Heart left ventricle (tissue), 16 donors: ENCODE results near the gene P2RX2. TPM values are rescaled to one million over a fixed set of nuclear protein-coding genes. Genes with fewer than 3 reads are reported as not detected.

Source experiments
- ATAC-seq, 4 donors: fragments of 200-7000 bp; cut with Tn5 transposase; one replicate each; pipeline ENCODE4 v1.9.1; 2020 to 2022; ENCODE audit warnings: moderate library complexity in 4 of 4, mild to moderate bottlenecking in 3 of 4, moderate number of reproducible peaks in 1 of 4
- DNase-seq, 5 donors: peaks; one replicate each; pipeline ENCODE4 v3.0.0-alpha.2; 2020
- H3K27ac ChIP-seq, 12 donors: fragments of 200-600 bp; sonication (generic) in 4 of 12; one replicate each; pipeline versions ENCODE4 v1.5.0 to v1.8.0; 2016 to 2022; ENCODE audit warnings: mild to moderate bottlenecking in 2 of 12
- H3K27me3 ChIP-seq, 9 donors: fragments of 200-600 bp; sonication (generic) in 2 of 9; one replicate each; pipeline versions ENCODE4 v1.5.1 to v1.8.0; 2016 to 2022; ENCODE audit warnings: mild to moderate bottlenecking in 3 of 9
- H3K36me3 ChIP-seq, 9 donors: fragments of 200-600 bp; sonication (generic) in 2 of 9; one replicate each; pipeline versions ENCODE4 v1.5.0 to v1.8.0; 2018 to 2022; ENCODE audit warnings: mild to moderate bottlenecking in 2 of 9
- H3K4me1 ChIP-seq, 12 donors: fragments of 200-600 bp; sonication (generic) in 4 of 12; one replicate each; pipeline versions ENCODE4 v1.5.0 to v1.8.0; 2016 to 2022; ENCODE audit warnings: mild to moderate bottlenecking in 3 of 12
- H3K4me3 ChIP-seq, 12 donors: fragments of 200-600 bp; sonication (generic) in 4 of 12; one replicate each; pipeline versions ENCODE4 v1.5.0 to v1.8.0; 2017 to 2022; ENCODE audit warnings: mild to moderate bottlenecking in 9 of 12, moderate library complexity in 4 of 12
- H3K9me3 ChIP-seq, 12 donors: fragments of 200-600 bp; sonication (generic) in 4 of 12; one replicate each; pipeline versions ENCODE4 v1.5.0 to v1.8.0; 2016 to 2022; ENCODE audit warnings: mild to moderate bottlenecking in 1 of 12
- POLR2A ChIP-seq, 2 donors: fragments of 450-650 bp; IDR thresholded peaks; one replicate each; pipeline ENCODE4 v1.6.1; 2017; ENCODE audit warnings: antibody characterized with exemption in 2 of 2, mild to moderate bottlenecking in 2 of 2, moderate library complexity in 2 of 2
- WGBS, 4 donors: extraction: QIAGEN DNeasy Blood & Tissue Kit in 2 of 4; methylation state at CpG; one replicate each; pipeline versions ENCODE4 v1.1.5 to v1.1.7; 2013 to 2018; 5-methylcytosine and 5-hydroxymethylcytosine counted together
- intact Hi-C, 10 donors: fragments of 100-400 bp; cut with DNase I; formaldehyde crosslinking; loops; one replicate each; pipeline versions ENCODE4 v1.11.1 to v1.14.2; 2022
- polyA plus RNA-seq, 2 donors: library from polyadenylated mRNA; stranded (reverse); fragments of 200-250 nt; gene quantifications; one replicate each; pipeline ENCODE4 v1.2.3, GENCODE V29; 2013
- total RNA-seq, 9 donors: library from RNA; depleted of rRNA in 2 of 9; stranded (reverse); fragments of >200 nt in 2 of 9; fragmentation: NEBNext Ultra II Directional in 3 of 9; extraction: Animal tissue kit (Norgen Biotek cat#: 25700) in 3 of 9; gene quantifications; one replicate each; pipeline versions ENCODE4 v1.1.0 to v1.2.4, GENCODE V29; 2016 to 2023
- TF ChIP-seq, protein P1 (sequence below), 12 donors: fragments of 200-600 bp; sonication (generic) in 4 of 12; IDR thresholded peaks; one replicate each; pipeline versions ENCODE4 v1.5.0 to v1.8.0; 2018 to 2022; ENCODE audit warnings: antibody characterized with exemption in 12 of 12, mild to moderate bottlenecking in 5 of 12
- donor health status: ischemic (EF 13 %, LVEDD 7.1; RV severe dilation, severe dysfunction).
- donor health status: healthy with polysubstance abuse.
- donor health status: DM: no; HTN: yes; CAD: no.
- donor health status: DM: no; HTN: no; CAD: no.
- donor health status: ischemic (EF 25% LVEDD 6.9; RV normal size, moderate dysfunction).
- donor health status: ischemic (EF 25% LVEDD 5.7; RV mildly dilated, moderate dysfunction).
- donor health status: healthy.
- donor health status: DM: yes; HTN: yes; CAD: no.
- donor health status: ischemic (EF 35%, LVEDD 5.7; RV mildly dilated, moderate dysfunction).
- donor health status: nonischemic (EF 11% LVEDD 7.7; RV severe dilation, severe dysfunction).
- donor health status: DM: yes; HTN: yes; CAD: no.
- donor health status: PGD.
- donor health status: ischemic (EF 29% LVEDD 5.4; RV normal size, mild dysfunction).
- donor health status: nonischemic (EF 23%, LVEDD 6.1; RV moderate dilation, normal function).

Gene P2RX2
- total and polyA plus RNA-seq, 11 donors, result not detected

DNA sequence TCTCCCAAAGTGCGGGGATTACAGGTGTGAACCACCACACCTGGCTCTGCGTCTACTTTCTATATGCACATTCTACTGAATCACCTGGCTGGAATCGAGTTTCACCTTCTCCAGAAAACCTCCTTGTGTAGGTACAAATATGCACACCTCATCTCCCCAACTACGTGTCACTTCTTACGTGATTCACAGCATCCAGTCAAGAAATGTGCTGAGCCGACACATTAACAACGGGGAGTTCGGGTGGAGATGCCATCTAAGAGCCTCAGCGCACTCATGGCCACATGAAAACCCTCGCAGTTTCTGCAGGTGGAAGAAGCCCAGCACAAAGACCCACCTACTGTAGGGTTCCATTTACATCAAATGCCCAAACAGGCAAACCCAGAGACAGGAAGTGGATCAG, 29.3 kb downstream of the P2RX2 start:
- DNase-seq, result no peak
- Histone ChIP-seq H3K27ac (no peak overlapping the region), H3K36me3 (peaks cover 0 to 75% (median 54%) of the 10 kb centered on the region in 9 donors), H3K27me3 (no peaks in the 10 kb centered on the region), H3K4me1 (no peaks in the 10 kb centered on the region), H3K4me3 (no peak overlapping the region), H3K9me3 (no peaks in the 10 kb centered on the region)
- intact Hi-C loops, result no loop called here
- no peak for ATAC-seq
- TF ChIP-seq POLR2A (IDR thresholded peaks at IDR 0.05), result no peak
- TF ChIP-seq, protein P1, sequence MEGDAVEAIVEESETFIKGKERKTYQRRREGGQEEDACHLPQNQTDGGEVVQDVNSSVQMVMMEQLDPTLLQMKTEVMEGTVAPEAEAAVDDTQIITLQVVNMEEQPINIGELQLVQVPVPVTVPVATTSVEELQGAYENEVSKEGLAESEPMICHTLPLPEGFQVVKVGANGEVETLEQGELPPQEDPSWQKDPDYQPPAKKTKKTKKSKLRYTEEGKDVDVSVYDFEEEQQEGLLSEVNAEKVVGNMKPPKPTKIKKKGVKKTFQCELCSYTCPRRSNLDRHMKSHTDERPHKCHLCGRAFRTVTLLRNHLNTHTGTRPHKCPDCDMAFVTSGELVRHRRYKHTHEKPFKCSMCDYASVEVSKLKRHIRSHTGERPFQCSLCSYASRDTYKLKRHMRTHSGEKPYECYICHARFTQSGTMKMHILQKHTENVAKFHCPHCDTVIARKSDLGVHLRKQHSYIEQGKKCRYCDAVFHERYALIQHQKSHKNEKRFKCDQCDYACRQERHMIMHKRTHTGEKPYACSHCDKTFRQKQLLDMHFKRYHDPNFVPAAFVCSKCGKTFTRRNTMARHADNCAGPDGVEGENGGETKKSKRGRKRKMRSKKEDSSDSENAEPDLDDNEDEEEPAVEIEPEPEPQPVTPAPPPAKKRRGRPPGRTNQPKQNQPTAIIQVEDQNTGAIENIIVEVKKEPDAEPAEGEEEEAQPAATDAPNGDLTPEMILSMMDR (IDR thresholded peaks at IDR 0.05), result no peak
- 95 to 97% (median 96%) methylated on average over 10 of the region's 10 CpGs for WGBS, 4 donors

- no peak for TF ChIP-seq POLR2A (IDR thresholded peaks at IDR 0.05)
- TF ChIP-seq, protein P1 (IDR thresholded peaks at IDR 0.05), result no peak
- H3K27ac ChIP-seq, result no peak overlapping the region
- ATAC-seq (peak in 1 of 4 donors; percentile 11), DNase-seq (no peak)
- no peaks in the 10 kb centered on the region for H3K4me1 ChIP-seq
- no peaks in the 10 kb centered on the region for H3K9me3 ChIP-seq
- intact Hi-C loops, result no loop called here
- WGBS, 4 donors, result 93 to 98% (median 95%) methylated on average over 24 of the region's 24 CpGs
- H3K36me3 ChIP-seq, result peaks cover 0 to 75% (median 56%) of the 10 kb centered on the region in 9 donors
- no peaks in the 10 kb centered on the region for H3K27me3 ChIP-seq
- H3K4me3 ChIP-seq, result no peak overlapping the region
Observed at GRCh38 chr12:132648616-132649225, 30.1 kb downstream of the P2RX2 start.

DNA sequence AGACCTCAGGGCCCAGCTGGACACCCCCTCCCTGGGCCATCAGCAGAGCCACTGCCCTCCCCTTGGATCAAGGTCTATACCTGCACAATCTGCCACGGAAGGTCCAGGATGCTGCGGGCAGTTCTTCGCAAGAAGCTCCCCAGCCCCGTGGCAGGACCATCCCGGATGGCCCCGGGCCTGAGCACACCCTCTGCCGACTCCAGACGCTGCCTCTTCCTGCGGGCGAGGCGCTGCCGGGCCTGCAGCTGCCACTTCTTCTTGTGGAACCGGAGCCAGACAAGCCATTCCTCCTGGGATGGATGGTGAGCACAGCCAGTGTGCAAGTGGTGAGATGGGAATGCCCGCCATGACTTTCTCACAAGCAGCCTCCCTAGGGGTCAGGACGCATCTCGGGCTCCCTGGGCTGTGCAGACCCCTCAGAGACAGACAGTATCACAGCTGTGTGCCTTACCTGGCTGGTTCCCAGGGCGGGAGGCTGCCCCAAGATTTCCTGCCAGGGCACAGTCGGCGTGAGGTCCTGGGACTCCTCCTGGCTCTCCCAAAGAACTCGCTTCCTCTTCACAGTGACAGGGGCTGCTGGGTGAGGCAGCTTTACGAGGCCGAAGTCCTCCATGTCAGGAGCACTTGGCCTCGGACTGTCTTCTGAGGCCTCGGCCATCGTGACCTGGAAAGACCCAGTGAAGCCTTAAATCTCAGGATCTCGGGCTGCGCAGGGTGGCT, 30.8 kb downstream of the P2RX2 start:
- Histone ChIP-seq H3K36me3 (peaks cover 0 to 79% (median 61%) of the 10 kb centered on the region in 9 donors), H3K9me3 (no peaks in the 10 kb centered on the region), H3K27ac (no peak overlapping the region), H3K27me3 (no peaks in the 10 kb centered on the region), H3K4me1 (no peaks in the 10 kb centered on the region), H3K4me3 (no peak overlapping the region)
- TF ChIP-seq, protein P1 (IDR thresholded peaks at IDR 0.05), result no peak
- no peak for TF ChIP-seq POLR2A (IDR thresholded peaks at IDR 0.05)
- 94 to 96% (median 94%) methylated on average over 22 to 27 of the region's 27 CpGs for WGBS, 4 donors
- intact Hi-C loops, result no loop called here
- DNase-seq (no peak), ATAC-seq (no peak)

- Histone ChIP-seq H3K4me1 (no peaks in the 10 kb centered on the region), H3K27me3 (no peaks in the 10 kb centered on the region), H3K4me3 (no peak overlapping the region), H3K9me3 (no peaks in the 10 kb centered on the region), H3K27ac (no peak overlapping the region), H3K36me3 (peaks cover 0 to 87% (median 74%) of the 10 kb centered on the region in 9 donors)
- TF ChIP-seq, protein P1 (IDR thresholded peaks at IDR 0.05), result no peak
- TF ChIP-seq POLR2A (IDR thresholded peaks at IDR 0.05), result no peak
- no peak for DNase-seq
- 72 to 86% (median 81%) methylated on average over 9 of the region's 9 CpGs for WGBS, 4 donors
- no peak for ATAC-seq
- intact Hi-C loops, result no loop called here
Observed at GRCh38 chr12:132651444-132652100, 33.0 kb downstream of the P2RX2 start.
